GM12878 (cell line): ENCODE data around the gene SMARCE1.

Experiments
- ESRRA ChIP-seq: IDR thresholded peaks from 2 replicates; pipeline ENCODE4 v1.6.1; 2012; ENCODE audit warnings: mild to moderate bottlenecking, low read length, improper control_type of control experiment
- GABPA ChIP-seq: IDR thresholded peaks from 2 replicates; pipeline ENCODE4 v1.6.1; 2014; ENCODE audit warnings: antibody characterized with exemption, low read depth, mild to moderate bottlenecking, inconsistent platforms
- NFYA ChIP-seq: IDR thresholded peaks from 2 replicates; pipeline ENCODE4 v1.6.1; 2011; ENCODE audit warnings: low read depth, mild to moderate bottlenecking, low read length, improper control_type of control experiment, borderline replicate concordance
- TCF3 ChIP-seq: IDR thresholded peaks from 2 replicates; pipeline ENCODE4 v1.6.1; 2012; ENCODE audit warnings: low read depth, mild to moderate bottlenecking, low read length, borderline replicate concordance; ENCODE audit not compliant: insufficient read depth
- TCF7 ChIP-seq: IDR thresholded peaks from 2 replicates; pipeline ENCODE4 v1.6.1; 2014; ENCODE audit warnings: antibody characterized with exemption, borderline replicate concordance
- TF ChIP-seq, protein P1 (sequence below), 3 experiments: IDR thresholded peaks in 2 of 3; conservative IDR thresholded peaks in 1 of 3; 2 replicates each; pipeline ENCODE4 v1.5.1; 2011; ENCODE audit warnings: low read depth in 3 of 3, low read length in 3 of 3, mild to moderate bottlenecking in 3 of 3, control low read depth in 2 of 3, moderate library complexity in 2 of 3, inconsistent platforms in 1 of 3, mixed read lengths in 1 of 3; ENCODE audit not compliant: control insufficient read depth in 2 of 3, insufficient read depth in 1 of 3; ENCODE audit errors: extremely low read depth in 1 of 3

DNA sequence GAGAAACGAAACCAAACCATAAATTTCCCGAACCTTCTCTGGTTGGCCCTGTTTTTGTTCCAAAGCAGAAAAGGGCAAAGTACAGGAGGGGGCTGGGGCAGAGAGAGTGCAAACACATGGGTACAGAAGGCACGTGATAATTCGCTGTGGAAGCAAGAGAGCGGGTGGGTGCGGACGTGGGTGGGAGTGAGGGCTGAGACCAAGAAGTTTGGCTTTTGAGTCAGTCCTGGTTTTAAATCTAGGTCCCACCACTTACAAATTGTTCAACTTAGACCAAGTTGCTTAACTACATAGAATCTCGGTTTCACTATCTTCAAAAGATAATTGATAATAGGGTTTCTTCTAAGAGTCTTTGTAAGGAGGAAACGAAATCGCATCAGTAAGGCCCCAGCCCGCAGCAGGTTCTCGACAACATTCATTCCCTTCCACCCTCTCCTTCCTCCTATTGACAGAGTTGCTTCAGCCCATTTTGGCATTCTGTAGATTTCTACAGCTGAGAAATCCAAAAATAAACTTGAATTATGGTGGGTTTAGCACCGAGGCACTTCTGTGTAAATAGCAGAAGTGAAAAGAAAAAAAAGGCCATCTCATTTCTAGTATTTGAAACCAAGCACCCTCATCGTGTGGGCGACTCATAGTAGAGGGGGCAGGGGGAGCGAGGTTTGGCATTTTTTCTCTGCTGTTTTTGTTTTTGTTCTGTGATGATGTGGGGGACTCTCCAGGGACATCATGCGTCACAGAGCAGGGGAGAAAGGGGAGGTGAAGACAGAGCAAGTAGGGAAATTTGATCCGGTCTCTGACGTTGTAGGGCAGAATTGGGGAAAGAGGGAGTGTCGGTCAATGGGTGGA is 48.8 kb downstream of the SMARCE1 start:
- TF ChIP-seq ESRRA (peak; percentile 76), TCF7 (no peak), GABPA (peak; percentile 63; the same call in 1 of the 2 replicates), TCF3 (0 out of 2 replicates have a peak, but pooled peaks have one; percentile 87), NFYA (no peak)
- TF ChIP-seq, protein P1, sequence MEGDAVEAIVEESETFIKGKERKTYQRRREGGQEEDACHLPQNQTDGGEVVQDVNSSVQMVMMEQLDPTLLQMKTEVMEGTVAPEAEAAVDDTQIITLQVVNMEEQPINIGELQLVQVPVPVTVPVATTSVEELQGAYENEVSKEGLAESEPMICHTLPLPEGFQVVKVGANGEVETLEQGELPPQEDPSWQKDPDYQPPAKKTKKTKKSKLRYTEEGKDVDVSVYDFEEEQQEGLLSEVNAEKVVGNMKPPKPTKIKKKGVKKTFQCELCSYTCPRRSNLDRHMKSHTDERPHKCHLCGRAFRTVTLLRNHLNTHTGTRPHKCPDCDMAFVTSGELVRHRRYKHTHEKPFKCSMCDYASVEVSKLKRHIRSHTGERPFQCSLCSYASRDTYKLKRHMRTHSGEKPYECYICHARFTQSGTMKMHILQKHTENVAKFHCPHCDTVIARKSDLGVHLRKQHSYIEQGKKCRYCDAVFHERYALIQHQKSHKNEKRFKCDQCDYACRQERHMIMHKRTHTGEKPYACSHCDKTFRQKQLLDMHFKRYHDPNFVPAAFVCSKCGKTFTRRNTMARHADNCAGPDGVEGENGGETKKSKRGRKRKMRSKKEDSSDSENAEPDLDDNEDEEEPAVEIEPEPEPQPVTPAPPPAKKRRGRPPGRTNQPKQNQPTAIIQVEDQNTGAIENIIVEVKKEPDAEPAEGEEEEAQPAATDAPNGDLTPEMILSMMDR (IDR thresholded peaks at IDR 0.05 in 2 of 3, conservative IDR thresholded peaks at IDR 0.05 in 1 of 3; ENCODE audit: control insufficient read depth in 2 of 3, extremely low read depth in 1 of 3, insufficient read depth in 1 of 3, low read depth in 3 of 3, low read length in 3 of 3): no peak
